ENCODE measurements around the gene PCNT.

The PCNT gene, protein sequence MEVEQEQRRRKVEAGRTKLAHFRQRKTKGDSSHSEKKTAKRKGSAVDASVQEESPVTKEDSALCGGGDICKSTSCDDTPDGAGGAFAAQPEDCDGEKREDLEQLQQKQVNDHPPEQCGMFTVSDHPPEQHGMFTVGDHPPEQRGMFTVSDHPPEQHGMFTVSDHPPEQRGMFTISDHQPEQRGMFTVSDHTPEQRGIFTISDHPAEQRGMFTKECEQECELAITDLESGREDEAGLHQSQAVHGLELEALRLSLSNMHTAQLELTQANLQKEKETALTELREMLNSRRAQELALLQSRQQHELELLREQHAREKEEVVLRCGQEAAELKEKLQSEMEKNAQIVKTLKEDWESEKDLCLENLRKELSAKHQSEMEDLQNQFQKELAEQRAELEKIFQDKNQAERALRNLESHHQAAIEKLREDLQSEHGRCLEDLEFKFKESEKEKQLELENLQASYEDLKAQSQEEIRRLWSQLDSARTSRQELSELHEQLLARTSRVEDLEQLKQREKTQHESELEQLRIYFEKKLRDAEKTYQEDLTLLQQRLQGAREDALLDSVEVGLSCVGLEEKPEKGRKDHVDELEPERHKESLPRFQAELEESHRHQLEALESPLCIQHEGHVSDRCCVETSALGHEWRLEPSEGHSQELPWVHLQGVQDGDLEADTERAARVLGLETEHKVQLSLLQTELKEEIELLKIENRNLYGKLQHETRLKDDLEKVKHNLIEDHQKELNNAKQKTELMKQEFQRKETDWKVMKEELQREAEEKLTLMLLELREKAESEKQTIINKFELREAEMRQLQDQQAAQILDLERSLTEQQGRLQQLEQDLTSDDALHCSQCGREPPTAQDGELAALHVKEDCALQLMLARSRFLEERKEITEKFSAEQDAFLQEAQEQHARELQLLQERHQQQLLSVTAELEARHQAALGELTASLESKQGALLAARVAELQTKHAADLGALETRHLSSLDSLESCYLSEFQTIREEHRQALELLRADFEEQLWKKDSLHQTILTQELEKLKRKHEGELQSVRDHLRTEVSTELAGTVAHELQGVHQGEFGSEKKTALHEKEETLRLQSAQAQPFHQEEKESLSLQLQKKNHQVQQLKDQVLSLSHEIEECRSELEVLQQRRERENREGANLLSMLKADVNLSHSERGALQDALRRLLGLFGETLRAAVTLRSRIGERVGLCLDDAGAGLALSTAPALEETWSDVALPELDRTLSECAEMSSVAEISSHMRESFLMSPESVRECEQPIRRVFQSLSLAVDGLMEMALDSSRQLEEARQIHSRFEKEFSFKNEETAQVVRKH (N-terminal part only)

DNA sequence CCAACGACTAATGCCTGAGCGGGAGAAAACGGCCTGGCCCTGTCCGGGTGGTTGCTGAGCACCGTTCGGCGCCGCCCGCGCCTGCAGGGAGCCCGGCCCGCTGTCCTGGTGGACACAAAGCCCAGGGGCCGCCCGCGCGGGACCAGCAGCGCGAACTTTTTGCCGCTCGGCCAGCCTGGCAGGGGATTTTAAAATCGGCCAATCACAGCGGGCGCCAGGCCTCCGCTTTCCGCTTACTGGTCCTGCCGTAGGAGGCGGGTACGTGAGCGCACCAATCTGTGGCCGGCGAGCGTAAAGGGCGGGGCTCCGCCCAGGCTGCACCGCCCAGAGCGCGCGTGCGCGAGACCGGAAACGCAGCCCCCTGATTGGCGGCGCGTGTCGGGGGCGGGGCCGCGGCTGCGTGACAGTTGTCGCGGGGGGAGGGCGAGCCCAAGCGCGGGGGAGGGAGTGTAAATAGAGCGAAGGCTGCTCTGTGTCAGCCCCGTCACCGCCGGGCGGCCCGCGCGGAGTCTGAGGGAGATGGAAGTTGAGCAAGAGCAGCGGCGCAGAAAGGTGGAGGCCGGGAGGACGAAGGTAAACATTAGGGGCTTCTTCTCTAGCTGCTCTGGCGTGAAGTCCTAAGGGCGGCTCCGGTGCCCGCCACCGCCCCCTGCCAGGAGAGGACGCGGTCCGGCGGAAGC lies at the start of gene PCNT, which contains the start of gene C21orf58:
Gene PCNT (plus strand): TSS at position 447 of the 680 bp plus-strand sequence. CDS start 73 bp downstream, at position 520.
Gene C21orf58 (minus strand): TSS at position 161 of the 680 bp plus-strand sequence. CDS start 1,132 bp downstream, outside the sequence.
- DNase-seq: peak; percentile 74

GRCh38 chr21:46274797-46275390 lies 49.1 kb upstream of the PCNT start:
- DNase-seq: no peak

DNA sequence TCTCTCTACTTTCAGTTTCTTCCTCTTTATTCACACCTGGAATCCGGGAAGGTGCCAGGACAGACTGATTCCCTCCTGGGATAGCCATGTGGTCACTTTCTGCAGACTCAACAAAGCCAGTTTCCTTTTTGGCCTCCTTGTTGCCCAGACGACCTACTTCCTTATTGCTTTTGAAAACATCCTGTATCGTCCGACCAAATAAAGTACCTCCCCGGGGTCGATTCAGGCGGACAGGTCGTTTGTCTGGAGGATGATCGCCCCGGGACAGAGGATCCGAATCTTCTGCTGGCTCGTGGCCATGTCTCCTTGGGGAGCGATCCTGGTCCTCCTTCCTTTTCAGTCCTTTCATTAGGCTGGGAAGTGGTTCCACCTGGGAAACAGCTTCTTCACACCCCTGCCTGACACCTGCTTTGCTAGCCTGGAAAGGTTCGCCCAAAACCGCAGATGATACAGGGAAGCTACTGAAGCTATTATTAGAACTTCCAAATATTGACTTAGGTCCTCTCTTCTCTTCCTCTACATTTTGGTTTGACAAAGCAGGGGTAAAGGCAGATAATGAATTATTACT lies 39.8 kb upstream of the PCNT start:
- no peak for DNase-seq

- DNase-seq: no peak
Observed at GRCh38 chr21:46284733-46285132, 39.2 kb upstream of the PCNT start.

GRCh38 chr21:46285206-46285661 lies 38.7 kb upstream of the PCNT start, which contains the start of gene MCM3AP:
MCM3AP (minus strand) TSS chr21:46285611; CDS start chr21:46285286, 325 bp downstream.
- no peak for DNase-seq

DNA sequence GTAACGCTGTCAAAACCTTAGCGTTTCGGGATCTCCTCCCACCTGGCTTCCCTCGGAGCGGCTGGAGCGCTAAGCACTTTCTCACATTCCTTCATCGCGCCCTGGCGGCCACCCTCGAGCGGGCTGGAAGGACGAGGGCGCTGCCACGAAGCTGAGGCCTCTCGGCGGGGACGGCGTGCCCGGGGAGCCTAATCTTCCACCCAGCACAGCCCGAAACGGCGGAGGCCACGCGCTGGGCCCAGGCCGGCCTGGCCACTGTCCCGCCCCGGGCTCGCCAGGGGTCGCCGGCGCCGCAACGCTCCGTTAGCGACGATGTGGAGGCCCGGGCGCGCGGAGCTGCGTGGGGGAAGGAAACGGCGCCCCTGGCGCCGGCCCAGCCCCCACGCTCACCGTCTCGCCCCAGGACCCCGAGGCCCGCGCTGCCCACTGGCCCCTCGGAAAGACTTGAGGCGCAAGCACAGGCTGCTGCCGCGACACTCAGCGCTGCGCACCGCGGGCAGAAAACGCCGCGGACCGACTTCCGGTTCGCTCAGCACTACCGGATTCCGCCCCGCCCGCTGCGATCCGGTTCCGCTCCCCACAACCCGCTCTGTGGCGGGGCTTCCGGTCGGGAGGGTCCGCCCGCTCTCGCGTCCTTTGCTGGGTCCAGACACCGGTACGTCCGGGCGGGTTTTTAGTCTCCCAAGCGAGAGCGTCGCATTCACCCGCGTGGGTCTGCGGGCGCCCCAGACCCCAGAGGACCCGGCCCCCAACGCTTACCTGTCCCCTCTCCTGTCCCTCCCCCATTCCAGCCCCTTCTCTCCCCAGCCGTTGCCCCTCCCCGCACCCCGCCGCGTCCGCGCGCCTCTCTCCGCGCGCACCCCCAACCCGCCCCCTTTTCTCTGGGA lies 38.0 kb upstream of the PCNT start, which contains the start of gene YBEY:
Gene YBEY (plus strand): TSS at position 582 of the 887 bp plus-strand sequence. CDS start 572 bp downstream, outside the sequence.
- DNase-seq: peak; percentile 43

DNA sequence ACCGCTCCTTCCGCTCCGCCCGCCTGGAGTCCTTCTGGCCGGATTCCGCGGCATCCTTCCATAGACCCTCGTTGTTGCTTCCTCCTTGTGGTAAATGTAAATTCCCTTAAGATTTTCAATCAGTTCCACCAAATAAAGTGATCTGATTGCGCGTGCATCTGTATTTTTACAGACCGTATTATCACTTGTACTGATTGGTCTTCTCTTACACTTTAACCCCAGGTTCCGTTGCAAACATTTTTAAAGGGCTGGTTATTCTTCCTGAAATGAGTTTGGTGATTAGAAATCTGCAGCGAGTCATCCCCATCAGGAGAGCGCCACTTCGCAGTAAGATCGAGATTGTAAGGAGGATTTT lies 37.3 kb upstream of the PCNT start:
- DNase-seq: no peak

DNA sequence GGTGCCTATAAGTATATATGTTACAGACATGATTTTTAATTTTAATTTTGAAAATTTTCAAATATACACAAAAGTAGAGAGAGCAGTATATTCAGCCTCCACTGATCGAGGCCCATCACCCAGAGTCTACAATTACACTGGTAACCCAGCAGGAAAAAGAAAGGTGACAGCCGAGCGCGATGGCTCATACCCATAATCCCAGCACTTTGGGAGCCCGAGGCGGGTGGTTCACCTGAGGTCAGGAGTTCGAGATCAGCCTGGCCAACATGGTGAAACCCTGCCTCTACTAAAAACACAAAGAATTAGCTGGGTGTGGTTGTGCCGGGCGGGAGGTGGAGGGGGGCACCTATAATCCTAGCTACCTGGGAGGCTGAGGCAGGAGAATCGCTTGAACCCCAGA lies 36.4 kb upstream of the PCNT start:
- DNase-seq: no peak

- no peak for DNase-seq
Observed at GRCh38 chr21:46289655-46290179, 34.2 kb upstream of the PCNT start.

GRCh38 chr21:46291561-46291960 lies 32.4 kb upstream of the PCNT start:
- DNase-seq: no peak

DNA sequence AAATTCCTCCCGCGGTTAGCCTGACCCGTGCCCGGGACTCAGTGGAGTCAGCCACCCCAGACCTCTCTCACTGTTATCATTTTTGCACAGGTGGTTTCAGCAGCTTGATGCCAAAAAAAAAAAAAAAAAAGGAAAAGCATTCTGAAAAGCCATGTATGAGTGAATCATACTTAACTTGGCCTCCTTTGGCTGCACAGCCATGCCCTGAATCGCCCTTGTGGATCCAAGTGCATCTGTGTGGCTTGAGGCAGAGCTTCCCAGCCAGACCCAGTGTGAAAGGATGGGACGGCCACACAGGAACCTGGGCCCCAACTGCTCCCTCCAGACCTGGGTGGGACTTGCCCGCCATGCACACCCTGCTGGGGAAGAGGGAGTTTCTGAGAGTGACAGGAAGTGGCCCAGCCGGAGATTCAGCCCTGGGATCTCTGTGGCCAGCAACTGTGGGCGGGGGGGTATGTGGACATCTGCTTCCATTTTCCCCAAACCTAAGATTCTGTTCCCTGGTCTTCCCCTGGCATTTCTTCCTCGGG lies 29.2 kb upstream of the PCNT start:
- DNase-seq: no peak

DNA sequence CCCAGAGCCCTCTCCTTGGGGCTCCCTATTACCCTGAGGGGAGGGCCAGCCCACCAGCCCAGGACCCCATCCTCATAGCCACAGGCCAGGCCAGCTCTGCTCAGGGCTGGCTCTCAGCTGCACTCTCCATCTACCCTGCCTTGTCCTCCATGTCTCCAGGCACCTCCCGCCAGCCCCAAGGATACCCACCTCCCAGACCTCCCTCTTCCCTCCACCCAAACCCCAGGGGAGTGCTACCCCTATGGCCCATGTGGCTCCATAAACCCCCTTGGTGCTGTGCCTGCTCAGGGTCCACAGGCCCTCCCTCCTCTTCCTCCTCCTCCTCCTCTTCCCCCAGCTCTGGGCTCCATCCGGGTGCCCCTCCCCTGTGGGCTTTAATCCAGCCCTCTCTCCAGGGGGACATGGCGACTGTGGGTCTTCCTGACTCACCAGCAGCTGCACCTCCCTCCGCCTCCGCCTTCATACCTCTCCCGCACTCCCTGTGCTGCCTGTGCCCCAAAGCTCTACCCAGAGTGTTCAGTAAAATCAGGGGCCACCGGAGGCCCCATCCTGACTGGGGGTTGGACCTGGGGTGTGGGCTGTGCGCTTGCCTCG lies 28.7 kb upstream of the PCNT start:
- DNase-seq: no peak

- DNase-seq: no peak
Observed at GRCh38 chr21:46295996-46296752, 27.8 kb upstream of the PCNT start.

- DNase-seq: no peak
Observed at GRCh38 chr21:46297338-46298271, 26.4 kb upstream of the PCNT start.

DNA sequence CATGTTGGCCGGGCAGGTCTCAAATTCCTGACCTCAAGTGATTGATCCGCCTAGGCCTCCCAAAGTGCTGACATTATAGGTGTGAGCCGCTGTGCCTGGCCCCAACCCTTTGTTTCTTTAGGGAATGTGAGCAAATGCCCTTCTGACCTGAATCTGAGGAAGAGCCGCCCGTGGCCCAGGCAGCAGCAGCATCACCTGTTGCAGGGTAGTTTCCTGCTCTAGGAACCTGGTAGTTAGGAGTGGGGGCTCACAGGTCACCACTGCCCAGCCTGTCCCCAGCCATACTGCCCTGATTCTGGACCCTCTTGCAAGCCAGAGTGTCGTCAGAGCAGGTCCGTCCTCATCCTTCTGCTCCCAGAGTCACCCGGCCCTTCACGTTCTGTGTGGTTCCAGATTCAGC lies 24.8 kb upstream of the PCNT start:
- DNase-seq: no peak

- no peak for DNase-seq
Observed at GRCh38 chr21:46301759-46302158, 22.2 kb upstream of the PCNT start.

DNA sequence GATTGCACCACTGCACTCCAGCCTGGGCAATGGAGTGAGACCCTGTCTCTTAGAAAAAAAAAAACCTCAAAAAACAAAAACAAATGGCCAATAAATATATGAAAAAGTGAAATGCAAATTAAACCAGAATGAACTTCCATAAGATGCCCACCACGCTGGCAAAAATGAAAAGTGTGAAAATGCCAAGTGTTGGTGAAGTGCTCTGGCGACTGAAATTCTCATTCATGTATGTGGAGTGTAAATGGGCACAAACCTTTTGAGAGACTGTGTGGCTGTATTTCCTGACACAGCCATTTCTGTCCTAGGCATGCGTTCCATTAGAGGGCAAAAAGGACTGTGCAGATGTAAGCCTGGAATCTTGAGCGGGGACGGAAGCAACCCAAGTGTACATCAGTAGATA lies 19.5 kb upstream of the PCNT start:
- DNase-seq: no peak

All from T1000 (cell line).